ENCODE data around the gene INPP5F. TPM values are rescaled to one million over a fixed set of nuclear protein-coding genes. Genes with fewer than 3 reads are reported as not detected.
A peak's percentile ranks its signal among the peaks of the same experiment; 100 is the strongest.

The INPP5F gene
- total RNA-seq, 1 donor from 2014 or later, result 46.1 TPM

DNA sequence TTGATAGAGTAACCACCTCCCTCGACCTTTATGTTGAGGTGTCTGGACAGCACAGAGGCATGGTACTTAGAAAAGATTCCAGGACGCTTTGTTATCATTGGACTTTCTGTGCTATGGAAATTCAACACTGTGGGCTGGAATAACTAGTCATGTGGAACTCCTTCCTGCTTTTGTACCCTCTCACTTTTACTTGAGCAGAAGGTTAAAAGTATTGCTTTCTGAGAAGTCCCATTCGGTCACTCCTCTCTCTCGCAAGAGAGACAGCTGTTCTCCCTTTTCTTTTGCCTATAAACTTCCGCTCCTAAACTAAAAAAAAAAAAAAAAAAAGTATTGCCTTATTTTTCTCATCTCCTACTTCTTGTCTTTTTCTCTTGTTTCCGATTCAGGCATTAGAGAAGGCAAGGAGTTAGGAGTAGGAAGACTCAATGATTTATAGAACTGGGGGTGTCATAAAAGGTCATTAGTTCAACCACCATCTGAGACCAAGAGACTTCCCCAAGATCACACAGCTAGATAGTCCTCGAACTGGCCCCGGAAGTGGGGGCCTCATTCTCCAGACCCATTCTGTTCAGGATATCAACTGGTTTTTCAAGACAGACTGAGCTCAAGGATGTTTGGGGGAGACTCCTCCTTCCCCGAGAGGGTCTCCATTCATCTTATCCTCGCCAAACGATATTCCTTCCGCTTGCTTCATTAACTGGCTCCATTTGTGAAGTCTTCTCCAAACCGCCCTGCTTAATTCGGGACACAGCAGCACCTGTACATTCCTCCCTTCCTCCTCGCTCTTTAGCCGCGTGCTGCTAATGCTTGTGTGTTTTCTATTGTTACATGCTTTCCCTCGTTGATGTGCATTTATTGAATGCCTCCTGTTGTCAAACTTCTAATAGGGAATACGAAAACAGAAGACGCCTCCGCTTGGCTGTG, 995 bp upstream of the INPP5F start:
- Mint-ChIP-seq H3K4me1 (ENCODE audit: low read depth) (peaks cover 21% of the 10 kb centered on the region), H3K9me3 (ENCODE audit: low read depth) (no peaks in the 10 kb centered on the region), H3K27ac (peak overlapping the region; percentile 93), H3K27me3 (no peaks in the 10 kb centered on the region), H3K4me3 (ENCODE audit: low read depth) (peak overlapping the region; percentile 67), H3K36me3 (ENCODE audit: insufficient read depth) (no peaks in the 10 kb centered on the region)
- TF ChIP-seq, protein P1, sequence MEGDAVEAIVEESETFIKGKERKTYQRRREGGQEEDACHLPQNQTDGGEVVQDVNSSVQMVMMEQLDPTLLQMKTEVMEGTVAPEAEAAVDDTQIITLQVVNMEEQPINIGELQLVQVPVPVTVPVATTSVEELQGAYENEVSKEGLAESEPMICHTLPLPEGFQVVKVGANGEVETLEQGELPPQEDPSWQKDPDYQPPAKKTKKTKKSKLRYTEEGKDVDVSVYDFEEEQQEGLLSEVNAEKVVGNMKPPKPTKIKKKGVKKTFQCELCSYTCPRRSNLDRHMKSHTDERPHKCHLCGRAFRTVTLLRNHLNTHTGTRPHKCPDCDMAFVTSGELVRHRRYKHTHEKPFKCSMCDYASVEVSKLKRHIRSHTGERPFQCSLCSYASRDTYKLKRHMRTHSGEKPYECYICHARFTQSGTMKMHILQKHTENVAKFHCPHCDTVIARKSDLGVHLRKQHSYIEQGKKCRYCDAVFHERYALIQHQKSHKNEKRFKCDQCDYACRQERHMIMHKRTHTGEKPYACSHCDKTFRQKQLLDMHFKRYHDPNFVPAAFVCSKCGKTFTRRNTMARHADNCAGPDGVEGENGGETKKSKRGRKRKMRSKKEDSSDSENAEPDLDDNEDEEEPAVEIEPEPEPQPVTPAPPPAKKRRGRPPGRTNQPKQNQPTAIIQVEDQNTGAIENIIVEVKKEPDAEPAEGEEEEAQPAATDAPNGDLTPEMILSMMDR (IDR thresholded peaks at IDR 0.05; ENCODE audit: unreplicated experiment), result no peak
- no peak for DNase-seq (ENCODE audit: low spot score, unreplicated experiment)

DNA sequence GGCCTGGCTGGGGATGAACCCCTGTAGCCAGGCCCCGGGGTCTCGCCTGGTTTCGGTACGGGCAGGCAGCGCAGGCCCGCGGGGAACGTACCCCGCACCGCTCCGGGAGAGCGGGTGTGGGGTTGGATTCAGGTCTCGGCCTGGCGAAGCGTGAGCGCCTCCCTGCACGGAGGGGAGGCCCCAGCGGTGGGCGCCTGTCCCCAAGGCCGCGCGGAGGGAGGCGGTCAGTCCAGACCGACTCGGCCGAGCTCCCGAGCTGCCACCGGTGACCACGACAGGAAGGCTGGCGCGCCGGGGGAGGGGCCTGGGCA, 378 bp upstream of the INPP5F start:
- H3K27me3 Mint-ChIP-seq, result no peaks in the 10 kb centered on the region
- H3K9me3 Mint-ChIP-seq (ENCODE audit: low read depth), result no peaks in the 10 kb centered on the region
- H3K27ac Mint-ChIP-seq, result peak overlapping the region; percentile 93
- TF ChIP-seq, protein P1 (IDR thresholded peaks at IDR 0.05; ENCODE audit: unreplicated experiment), result no peak
- no peaks in the 10 kb centered on the region for H3K36me3 Mint-ChIP-seq (ENCODE audit: insufficient read depth)
- peak overlapping the region; percentile 67 for H3K4me3 Mint-ChIP-seq (ENCODE audit: low read depth)
- DNase-seq (ENCODE audit: low spot score, unreplicated experiment), result no peak
- peaks cover 21% of the 10 kb centered on the region for H3K4me1 Mint-ChIP-seq (ENCODE audit: low read depth)

DNA sequence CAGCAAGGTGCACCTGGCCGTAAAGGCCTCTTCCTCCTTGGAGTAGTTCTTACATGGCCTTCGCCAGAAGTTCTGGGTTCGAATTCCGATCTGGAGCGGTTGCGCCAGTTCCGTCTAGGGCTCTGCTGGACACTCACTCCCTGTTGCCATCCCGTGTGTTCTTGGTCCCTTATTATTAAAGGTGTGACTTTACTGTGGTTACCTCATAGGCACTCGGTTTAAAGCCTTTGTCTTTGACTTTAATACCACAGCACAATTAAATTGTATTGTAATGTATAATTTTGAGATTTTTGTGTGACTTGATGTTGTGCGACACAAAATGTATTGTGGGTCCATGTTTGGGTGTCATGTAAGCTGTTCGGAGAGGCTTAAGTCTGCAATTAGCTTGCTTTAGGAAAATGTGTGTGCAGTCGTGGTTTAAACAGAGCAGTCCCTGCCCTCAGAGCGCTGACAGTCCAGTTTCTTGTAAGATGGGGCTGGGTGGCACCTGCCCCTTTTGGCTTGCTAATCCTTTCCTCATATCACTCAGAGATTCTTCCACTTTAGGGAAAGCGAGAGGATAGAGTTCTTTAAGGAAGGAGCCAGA, 919 bp downstream of the INPP5F start:
- H3K27ac Mint-ChIP-seq, result peak overlapping the region; percentile 89
- no peaks in the 10 kb centered on the region for H3K9me3 Mint-ChIP-seq (ENCODE audit: low read depth)
- TF ChIP-seq, protein P1 (IDR thresholded peaks at IDR 0.05; ENCODE audit: unreplicated experiment), result no peak
- no peak for DNase-seq (ENCODE audit: low spot score, unreplicated experiment)
- no peaks in the 10 kb centered on the region for H3K36me3 Mint-ChIP-seq (ENCODE audit: insufficient read depth)
- H3K4me1 Mint-ChIP-seq (ENCODE audit: low read depth), result peaks cover 21% of the 10 kb centered on the region
- H3K4me3 Mint-ChIP-seq (ENCODE audit: low read depth), result peak overlapping the region; percentile 85
- no peaks in the 10 kb centered on the region for H3K27me3 Mint-ChIP-seq

DNA sequence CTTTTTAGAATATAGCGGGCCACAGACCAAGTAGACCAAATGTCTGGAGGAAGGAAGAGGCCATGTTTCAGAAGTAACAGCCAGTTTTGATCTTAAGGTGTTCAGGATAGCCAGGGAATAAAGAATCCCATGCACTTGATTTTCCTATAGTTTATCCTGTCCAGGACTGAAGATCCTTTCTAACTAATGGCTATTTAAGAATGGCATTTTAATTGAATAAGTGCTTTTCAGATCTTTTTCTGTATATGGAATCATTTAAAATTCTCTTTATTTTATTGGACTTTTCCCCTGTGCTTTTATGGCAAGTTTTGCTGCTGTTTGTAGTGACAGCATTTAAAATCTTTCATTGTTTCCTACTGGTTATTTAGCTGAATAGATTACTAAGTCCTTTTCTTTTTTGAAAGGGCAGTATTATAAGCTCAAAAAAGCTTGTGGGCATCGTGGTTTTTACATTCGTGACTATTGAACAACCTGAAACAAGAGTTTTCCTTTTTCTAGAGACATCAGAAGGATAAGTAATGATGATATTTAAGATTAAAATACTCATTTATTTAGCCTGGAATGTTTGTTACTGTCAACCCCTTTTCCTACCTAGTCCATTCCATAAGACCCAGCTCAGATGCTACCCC, 2.4 kb downstream of the INPP5F start:
- TF ChIP-seq, protein P1 (IDR thresholded peaks at IDR 0.05; ENCODE audit: unreplicated experiment), result no peak
- Mint-ChIP-seq H3K4me3 (ENCODE audit: low read depth) (no peak overlapping the region), H3K4me1 (ENCODE audit: low read depth) (peaks cover 20% of the 10 kb centered on the region), H3K27me3 (no peaks in the 10 kb centered on the region), H3K27ac (no peak overlapping the region), H3K9me3 (ENCODE audit: low read depth) (no peaks in the 10 kb centered on the region), H3K36me3 (ENCODE audit: insufficient read depth) (no peaks in the 10 kb centered on the region)
- DNase-seq (ENCODE audit: low spot score, unreplicated experiment), result no peak

Data from progenitor cell of endocrine pancreas (in vitro differentiated cells).